Parathyroid adenoma (tissue), 2 donors: ENCODE data around the gene ESYT3.

Experiments
- H2AFZ ChIP-seq: fragments of 300-600 bp; sonication (generic); one replicate; pipeline ENCODE4 v1.7.0; 2017; ENCODE audit warnings: antibody characterized with exemption, mild to moderate bottlenecking
- H3K27ac ChIP-seq: fragments of 300-600 bp; sonication (generic); one replicate; pipeline ENCODE4 v1.7.0; 2017
- H3K27me3 ChIP-seq: fragments of 300-600 bp; sonication (generic); one replicate; pipeline ENCODE4 v1.7.0; 2017; ENCODE audit warnings: low read length; ENCODE audit not compliant: control insufficient read depth, insufficient read depth
- H3K36me3 ChIP-seq: fragments of 300-600 bp; sonication (generic); one replicate; pipeline ENCODE4 v1.7.0; 2017; ENCODE audit warnings: low read length; ENCODE audit not compliant: control insufficient read depth, insufficient read depth
- H3K4me1 ChIP-seq: fragments of 300-600 bp; sonication (generic); one replicate; pipeline ENCODE4 v1.7.0; 2017; ENCODE audit warnings: control low read depth
- H3K4me2 ChIP-seq: fragments of 300-600 bp; sonication (generic); one replicate; pipeline ENCODE4 v1.7.0; 2017; ENCODE audit warnings: low read length
- H3K4me3 ChIP-seq: fragments of 300-600 bp; sonication (generic); one replicate; pipeline ENCODE4 v1.7.0; 2017; ENCODE audit warnings: low read depth, low read length
- H3K79me2 ChIP-seq: fragments of 300-600 bp; sonication (generic); one replicate; pipeline ENCODE4 v1.7.0; 2017; ENCODE audit warnings: control low read depth
- H3K9ac ChIP-seq: fragments of 300-600 bp; sonication (generic); one replicate; pipeline ENCODE4 v1.7.0; 2017; ENCODE audit warnings: mild to moderate bottlenecking
- H3K9me3 ChIP-seq: fragments of 300-600 bp; sonication (generic); one replicate; pipeline ENCODE4 v1.7.0; 2017; ENCODE audit warnings: low read length; ENCODE audit not compliant: control insufficient read depth
- TF ChIP-seq, protein P1 (sequence below): fragments of 300-600 bp; sonication (generic); IDR thresholded peaks from one replicate; pipeline ENCODE4 v1.7.0; 2017; ENCODE audit warnings: antibody characterized with exemption, mild to moderate bottlenecking
- donor health status: primary hyperparathyroidism.

Gene ESYT3

DNA sequence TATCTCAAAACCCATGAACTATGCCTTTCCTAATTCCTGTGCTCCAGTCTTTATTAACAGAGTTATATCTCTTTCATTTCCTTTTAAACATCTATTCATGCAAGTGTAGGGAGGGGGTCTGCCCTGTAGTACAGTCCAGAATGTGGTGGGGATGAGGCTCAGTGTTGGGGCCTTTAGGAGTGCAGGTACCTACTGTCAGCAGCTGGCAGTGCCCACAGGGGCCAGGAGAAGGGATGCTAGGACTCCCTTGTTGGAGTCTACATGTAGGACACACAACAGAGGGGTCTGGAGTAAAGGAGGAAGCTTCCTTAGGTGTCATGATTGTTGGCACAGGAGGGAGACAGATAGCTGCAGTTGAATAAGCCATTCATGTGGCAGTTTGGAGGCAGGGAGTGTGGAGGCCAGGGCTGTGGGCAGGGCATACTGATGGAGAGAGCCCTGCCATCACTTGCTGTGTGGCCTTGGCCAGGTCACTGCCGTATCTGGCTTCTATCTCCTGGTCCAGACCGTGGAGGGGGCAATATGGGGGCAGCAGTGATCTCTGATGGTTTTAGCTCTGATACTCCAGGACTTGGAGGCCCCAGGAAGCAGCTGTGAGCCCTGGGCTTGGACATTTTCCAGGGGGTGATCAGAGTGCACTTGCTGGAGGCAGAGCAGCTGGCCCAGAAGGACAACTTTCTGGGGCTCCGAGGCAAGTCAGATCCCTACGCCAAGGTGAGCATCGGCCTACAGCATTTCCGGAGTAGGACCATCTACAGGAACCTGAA is 29.5 kb downstream of the ESYT3 start:
- H3K9ac ChIP-seq = no peak overlapping the region
- no peak overlapping the region for H2AFZ ChIP-seq
- H3K4me1 ChIP-seq = no peaks in the 10 kb centered on the region
- no peaks in the 10 kb centered on the region for H3K36me3 ChIP-seq
- TF ChIP-seq, protein P1, sequence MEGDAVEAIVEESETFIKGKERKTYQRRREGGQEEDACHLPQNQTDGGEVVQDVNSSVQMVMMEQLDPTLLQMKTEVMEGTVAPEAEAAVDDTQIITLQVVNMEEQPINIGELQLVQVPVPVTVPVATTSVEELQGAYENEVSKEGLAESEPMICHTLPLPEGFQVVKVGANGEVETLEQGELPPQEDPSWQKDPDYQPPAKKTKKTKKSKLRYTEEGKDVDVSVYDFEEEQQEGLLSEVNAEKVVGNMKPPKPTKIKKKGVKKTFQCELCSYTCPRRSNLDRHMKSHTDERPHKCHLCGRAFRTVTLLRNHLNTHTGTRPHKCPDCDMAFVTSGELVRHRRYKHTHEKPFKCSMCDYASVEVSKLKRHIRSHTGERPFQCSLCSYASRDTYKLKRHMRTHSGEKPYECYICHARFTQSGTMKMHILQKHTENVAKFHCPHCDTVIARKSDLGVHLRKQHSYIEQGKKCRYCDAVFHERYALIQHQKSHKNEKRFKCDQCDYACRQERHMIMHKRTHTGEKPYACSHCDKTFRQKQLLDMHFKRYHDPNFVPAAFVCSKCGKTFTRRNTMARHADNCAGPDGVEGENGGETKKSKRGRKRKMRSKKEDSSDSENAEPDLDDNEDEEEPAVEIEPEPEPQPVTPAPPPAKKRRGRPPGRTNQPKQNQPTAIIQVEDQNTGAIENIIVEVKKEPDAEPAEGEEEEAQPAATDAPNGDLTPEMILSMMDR = no peak
- H3K4me3 ChIP-seq = no peak overlapping the region
- H3K9me3 ChIP-seq = no peaks in the 10 kb centered on the region
- H3K79me2 ChIP-seq = no peaks in the 10 kb centered on the region
- no peak overlapping the region for H3K27ac ChIP-seq
- no peaks in the 10 kb centered on the region for H3K27me3 ChIP-seq
- H3K4me2 ChIP-seq = no peak overlapping the region

DNA sequence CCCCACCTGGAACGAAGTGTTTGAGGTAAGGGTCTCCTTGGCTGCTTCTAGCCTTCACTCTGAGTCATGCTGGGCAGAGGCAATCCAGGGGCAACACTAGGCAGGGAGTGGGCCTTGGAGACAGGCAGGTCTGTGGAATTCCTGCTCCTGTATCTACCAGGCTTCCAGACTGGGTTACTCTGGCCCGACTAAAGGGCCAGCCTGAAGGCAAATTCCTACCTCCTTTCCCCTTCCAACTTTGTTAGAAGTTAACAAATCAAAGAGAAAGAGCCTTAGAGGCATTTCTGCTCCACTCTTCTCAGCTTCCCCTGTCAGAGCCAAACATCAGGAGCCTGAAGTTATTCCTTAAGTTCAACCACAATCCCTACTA is 30.1 kb downstream of the ESYT3 start:
- H3K36me3 ChIP-seq = no peaks in the 10 kb centered on the region
- no peak overlapping the region for H3K27ac ChIP-seq
- TF ChIP-seq, protein P1 = no peak
- H3K79me2 ChIP-seq = no peaks in the 10 kb centered on the region
- H3K4me1 ChIP-seq = no peaks in the 10 kb centered on the region
- H3K4me2 ChIP-seq = no peak overlapping the region
- H3K27me3 ChIP-seq = no peaks in the 10 kb centered on the region
- no peak overlapping the region for H3K9ac ChIP-seq
- H3K9me3 ChIP-seq = no peaks in the 10 kb centered on the region
- no peak overlapping the region for H3K4me3 ChIP-seq
- no peak overlapping the region for H2AFZ ChIP-seq

DNA sequence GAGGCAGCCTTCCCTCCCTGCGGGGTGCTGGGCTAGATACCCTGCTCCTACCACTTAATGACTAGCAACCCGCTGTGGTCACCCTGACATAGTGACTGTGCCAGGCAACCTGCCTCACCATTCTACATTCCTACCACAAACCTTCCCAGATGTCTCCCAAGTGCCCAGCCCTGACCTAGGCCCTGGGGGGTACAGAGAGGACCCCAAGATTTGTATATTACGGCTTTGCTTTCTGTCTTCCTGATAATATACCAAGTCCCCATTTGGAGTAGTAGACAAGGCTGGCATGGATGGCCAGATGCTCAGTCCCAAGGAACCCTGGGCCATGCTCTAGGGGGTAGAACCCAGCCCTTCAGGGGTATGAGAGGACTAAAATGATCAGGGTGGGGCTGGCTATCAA is 31.0 kb downstream of the ESYT3 start:
- no peaks in the 10 kb centered on the region for H3K27me3 ChIP-seq
- no peaks in the 10 kb centered on the region for H3K9me3 ChIP-seq
- H3K4me2 ChIP-seq = no peak overlapping the region
- no peaks in the 10 kb centered on the region for H3K79me2 ChIP-seq
- TF ChIP-seq, protein P1 = no peak
- H3K4me3 ChIP-seq = no peak overlapping the region
- H3K9ac ChIP-seq = no peak overlapping the region
- no peaks in the 10 kb centered on the region for H3K36me3 ChIP-seq
- H2AFZ ChIP-seq = no peak overlapping the region
- no peak overlapping the region for H3K27ac ChIP-seq
- H3K4me1 ChIP-seq = no peaks in the 10 kb centered on the region

DNA sequence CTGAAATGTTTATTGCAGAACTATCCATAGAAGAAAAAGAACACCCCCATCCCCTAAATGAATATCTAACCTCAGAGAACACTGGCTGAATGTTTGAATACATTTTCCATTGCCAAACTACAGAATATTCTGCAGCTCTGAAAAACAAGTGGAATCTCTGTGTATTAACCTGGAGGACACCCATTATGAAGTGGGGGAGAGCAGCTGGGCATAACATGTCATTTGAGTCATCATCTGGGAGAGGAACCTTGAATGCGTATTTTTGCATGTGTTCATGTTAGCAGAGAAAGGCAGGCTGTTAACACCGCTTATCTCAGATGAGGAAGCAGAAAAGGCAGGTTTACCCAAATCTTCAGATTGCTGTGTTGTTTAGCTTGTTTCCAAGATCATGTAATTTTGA is 31.5 kb downstream of the ESYT3 start:
- Histone ChIP-seq H3K4me1 (no peaks in the 10 kb centered on the region), H2AFZ (no peak overlapping the region), H3K27me3 (no peaks in the 10 kb centered on the region), H3K9me3 (no peaks in the 10 kb centered on the region), H3K4me2 (no peak overlapping the region), H3K27ac (no peak overlapping the region), H3K79me2 (no peaks in the 10 kb centered on the region), H3K4me3 (no peak overlapping the region), H3K9ac (no peak overlapping the region), H3K36me3 (no peaks in the 10 kb centered on the region)
- TF ChIP-seq, protein P1 = no peak

DNA sequence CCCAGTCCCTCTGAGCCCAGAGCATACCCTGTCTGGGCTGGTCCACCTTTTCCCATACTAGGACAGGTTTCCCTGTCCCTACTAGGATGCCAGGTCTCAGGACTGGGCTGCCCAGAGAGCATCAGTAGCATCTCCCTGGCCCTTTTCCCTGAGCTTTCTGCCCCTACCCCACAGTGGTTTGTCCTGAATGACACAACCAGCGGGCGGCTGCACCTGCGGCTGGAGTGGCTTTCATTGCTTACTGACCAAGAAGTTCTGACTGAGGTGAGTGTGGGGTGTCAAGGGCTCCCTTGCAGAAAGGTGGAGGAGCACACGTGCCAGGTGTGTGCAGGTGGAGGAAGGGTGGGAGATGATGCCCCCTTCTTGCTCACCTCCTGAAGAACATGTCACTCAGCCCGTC is 33.5 kb downstream of the ESYT3 start:
- H2AFZ ChIP-seq = no peak overlapping the region
- H3K9me3 ChIP-seq = no peaks in the 10 kb centered on the region
- H3K36me3 ChIP-seq = no peaks in the 10 kb centered on the region
- H3K9ac ChIP-seq = no peak overlapping the region
- no peaks in the 10 kb centered on the region for H3K4me1 ChIP-seq
- H3K4me2 ChIP-seq = no peak overlapping the region
- no peaks in the 10 kb centered on the region for H3K79me2 ChIP-seq
- H3K27ac ChIP-seq = no peak overlapping the region
- H3K27me3 ChIP-seq = no peaks in the 10 kb centered on the region
- TF ChIP-seq, protein P1 = no peak
- H3K4me3 ChIP-seq = no peak overlapping the region
